ENCODE results near the gene CLEC18A.
"Not testable (repeated sequence)": the region's sequence is repeated elsewhere in the genome, so short reads cannot be mapped to it uniquely, and the experiment has no call there.

The CLEC18A gene

DNA sequence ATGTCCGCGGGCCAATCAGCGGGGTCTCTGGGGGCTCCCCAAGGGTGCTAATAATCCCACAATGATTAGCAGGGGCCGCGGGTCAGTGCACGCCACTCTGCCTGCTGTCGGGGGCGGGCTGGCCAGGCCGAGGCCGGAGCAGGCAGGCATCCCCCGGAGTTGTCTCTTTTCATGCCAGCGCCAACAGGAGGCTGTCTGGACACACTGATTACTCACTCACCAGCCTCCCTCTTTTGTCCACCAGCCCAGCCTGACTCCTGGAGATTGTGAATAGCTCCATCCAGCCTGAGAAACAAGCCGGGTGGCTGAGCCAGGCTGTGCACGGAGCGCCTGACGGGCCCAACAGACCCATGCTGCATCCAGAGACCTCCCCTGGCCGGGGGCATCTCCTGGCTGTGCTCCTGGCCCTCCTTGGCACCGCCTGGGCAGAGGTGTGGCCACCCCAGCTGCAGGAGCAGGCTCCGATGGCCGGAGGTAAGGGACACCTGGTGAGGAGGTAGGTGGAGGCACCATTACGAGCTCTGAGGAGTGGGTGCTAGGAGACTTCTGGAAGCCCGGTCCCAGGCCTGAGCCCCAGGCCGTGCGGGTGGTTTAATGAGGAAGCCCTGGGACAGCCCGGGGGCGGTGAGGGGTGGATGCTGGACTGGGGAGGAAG lies at the start of gene CLEC18A:
Gene CLEC18A (plus strand): TSS at position 318 of the 655 bp plus-strand sequence. CDS start 33 bp downstream, at position 351.
- H3K36me3 ChIP-seq (replicated peaks); in situ Hi-C loops (cut with HindIII; ENCODE audit: low pct_ligation_motif_present, low sequenced_read_pairs); H3K27ac ChIP-seq; DNase-seq; H3K27me3 ChIP-seq (replicated peaks); H3K4me3 ChIP-seq (ENCODE audit: low read depth, low read length): not testable (repeated sequence)

GRCh38 chr16:69903865-69904415 lies 47.2 kb upstream of the CLEC18A start:
- Histone ChIP-seq H3K27ac (no peak overlapping the region), H3K36me3 (replicated peaks) (peaks cover 1% of the 10 kb centered on the region), H3K4me3 (ENCODE audit: low read depth, low read length) (no peak overlapping the region), H3K27me3 (replicated peaks) (no peaks in the 10 kb centered on the region)
- TF ChIP-seq, protein P1, sequence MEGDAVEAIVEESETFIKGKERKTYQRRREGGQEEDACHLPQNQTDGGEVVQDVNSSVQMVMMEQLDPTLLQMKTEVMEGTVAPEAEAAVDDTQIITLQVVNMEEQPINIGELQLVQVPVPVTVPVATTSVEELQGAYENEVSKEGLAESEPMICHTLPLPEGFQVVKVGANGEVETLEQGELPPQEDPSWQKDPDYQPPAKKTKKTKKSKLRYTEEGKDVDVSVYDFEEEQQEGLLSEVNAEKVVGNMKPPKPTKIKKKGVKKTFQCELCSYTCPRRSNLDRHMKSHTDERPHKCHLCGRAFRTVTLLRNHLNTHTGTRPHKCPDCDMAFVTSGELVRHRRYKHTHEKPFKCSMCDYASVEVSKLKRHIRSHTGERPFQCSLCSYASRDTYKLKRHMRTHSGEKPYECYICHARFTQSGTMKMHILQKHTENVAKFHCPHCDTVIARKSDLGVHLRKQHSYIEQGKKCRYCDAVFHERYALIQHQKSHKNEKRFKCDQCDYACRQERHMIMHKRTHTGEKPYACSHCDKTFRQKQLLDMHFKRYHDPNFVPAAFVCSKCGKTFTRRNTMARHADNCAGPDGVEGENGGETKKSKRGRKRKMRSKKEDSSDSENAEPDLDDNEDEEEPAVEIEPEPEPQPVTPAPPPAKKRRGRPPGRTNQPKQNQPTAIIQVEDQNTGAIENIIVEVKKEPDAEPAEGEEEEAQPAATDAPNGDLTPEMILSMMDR (IDR thresholded peaks at IDR 0.05; ENCODE audit: low read depth, low read length, missing control alignments): no peak
- in situ Hi-C loops (cut with HindIII; ENCODE audit: low pct_ligation_motif_present, low sequenced_read_pairs): no loop called here
- no peak for DNase-seq

DNA sequence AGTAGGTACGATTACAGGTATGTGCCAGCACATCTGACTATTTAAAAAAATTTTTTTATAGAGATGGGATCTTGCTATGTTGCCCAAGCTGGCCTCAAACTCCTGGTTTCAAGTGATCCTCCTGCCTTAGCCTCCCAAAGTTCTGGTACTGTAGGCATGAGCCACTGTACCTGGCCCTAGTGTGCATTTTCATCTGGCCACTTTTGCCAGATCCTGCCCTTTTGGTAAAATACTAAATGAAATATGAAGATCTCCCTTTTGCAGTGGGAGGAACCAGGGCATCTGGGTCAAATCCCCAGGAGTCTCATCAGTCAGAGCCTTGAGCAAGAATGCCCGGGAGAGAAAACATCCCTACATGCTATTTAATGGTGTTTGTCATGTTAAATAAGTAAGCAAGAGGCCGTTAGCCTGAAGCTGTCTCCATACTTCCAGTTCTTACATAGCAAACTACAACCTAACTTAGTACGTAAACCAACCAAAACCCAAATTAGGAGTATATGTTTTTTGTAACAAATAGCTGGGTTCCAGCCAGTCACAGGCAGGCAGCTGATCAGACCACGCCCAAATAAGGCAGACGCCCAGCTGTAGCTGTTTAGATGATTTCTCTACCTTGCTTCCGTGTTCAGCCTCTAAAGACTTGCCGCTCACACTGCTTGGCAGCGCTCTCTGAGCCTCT lies 46.5 kb upstream of the CLEC18A start:
- TF ChIP-seq, protein P1 (IDR thresholded peaks at IDR 0.05; ENCODE audit: low read depth, low read length, missing control alignments): no peak
- no peak for DNase-seq
- in situ Hi-C loops (cut with HindIII; ENCODE audit: low pct_ligation_motif_present, low sequenced_read_pairs): no loop called here
- Histone ChIP-seq H3K27me3 (replicated peaks) (no peaks in the 10 kb centered on the region), H3K36me3 (replicated peaks) (peaks cover 2% of the 10 kb centered on the region), H3K27ac (no peak overlapping the region), H3K4me3 (ENCODE audit: low read depth, low read length) (no peak overlapping the region)

GRCh38 chr16:69905171-69905555 lies 46.0 kb upstream of the CLEC18A start:
- Histone ChIP-seq H3K27me3 (replicated peaks) (no peaks in the 10 kb centered on the region), H3K36me3 (replicated peaks) (peaks cover 2% of the 10 kb centered on the region), H3K27ac (no peak overlapping the region), H3K4me3 (ENCODE audit: low read depth, low read length) (no peak overlapping the region)
- TF ChIP-seq, protein P1 (IDR thresholded peaks at IDR 0.05; ENCODE audit: low read depth, low read length, missing control alignments): no peak
- DNase-seq: no peak
- in situ Hi-C loops (cut with HindIII; ENCODE audit: low pct_ligation_motif_present, low sequenced_read_pairs): no loop called here

DNA sequence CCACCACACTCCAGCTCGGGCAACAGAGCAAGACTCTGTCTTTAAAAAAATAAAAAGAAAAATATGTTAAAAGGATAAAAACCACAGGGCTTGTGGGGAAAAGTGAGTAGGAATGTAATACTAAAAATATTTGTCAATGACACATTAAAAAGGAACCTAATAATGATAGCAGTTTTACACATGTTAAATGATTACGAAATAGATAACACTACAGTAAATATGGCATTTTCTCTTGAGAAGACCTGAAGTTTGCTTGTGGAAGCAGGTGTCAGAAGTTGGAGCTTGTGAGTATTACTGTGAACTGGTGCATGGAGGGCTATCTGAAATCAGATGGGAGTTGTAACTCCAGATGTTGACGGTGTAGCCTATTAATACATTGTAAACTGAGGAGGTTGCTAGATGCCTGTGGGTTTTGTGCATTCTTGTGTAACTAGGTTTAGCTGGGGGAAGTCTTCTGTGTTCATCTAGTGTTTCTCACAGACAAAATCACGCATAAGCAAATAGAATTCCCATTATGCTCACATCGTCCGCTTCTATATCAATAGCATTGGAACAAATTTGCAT lies 44.2 kb upstream of the CLEC18A start:
- H3K27ac ChIP-seq: peak overlapping the region; percentile 12
- in situ Hi-C loops (cut with HindIII; ENCODE audit: low pct_ligation_motif_present, low sequenced_read_pairs): no loop called here
- H3K36me3 ChIP-seq (replicated peaks): peaks cover 2% of the 10 kb centered on the region
- H3K27me3 ChIP-seq (replicated peaks): no peaks in the 10 kb centered on the region
- DNase-seq: peak; percentile 78
- H3K4me3 ChIP-seq (ENCODE audit: low read depth, low read length): no peak overlapping the region
- TF ChIP-seq, protein P1 (IDR thresholded peaks at IDR 0.05; ENCODE audit: low read depth, low read length, missing control alignments): no peak

DNA sequence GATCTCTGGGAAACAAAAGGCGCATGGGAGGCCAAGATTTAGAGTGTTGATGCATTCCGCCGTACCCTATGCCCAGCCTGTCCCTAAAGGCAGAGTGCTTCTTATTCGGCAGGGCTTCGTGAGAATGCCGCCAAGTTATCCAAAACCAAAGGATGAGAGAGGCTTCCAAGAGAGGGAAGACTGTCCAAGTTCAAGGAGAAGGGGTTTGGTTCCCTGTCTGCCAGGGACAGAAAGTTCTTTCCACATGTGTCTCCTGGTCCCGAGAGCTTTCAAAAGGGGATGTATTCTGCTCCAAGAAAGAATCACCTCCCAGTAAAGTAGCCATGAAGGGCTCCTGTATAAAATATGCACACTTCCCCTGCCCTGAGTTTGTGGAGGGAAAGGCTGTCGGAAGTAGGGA lies 42.1 kb upstream of the CLEC18A start:
- Histone ChIP-seq H3K27ac (no peak overlapping the region), H3K4me3 (ENCODE audit: low read depth, low read length) (no peak overlapping the region), H3K27me3 (replicated peaks) (no peaks in the 10 kb centered on the region), H3K36me3 (replicated peaks) (peaks cover 2% of the 10 kb centered on the region)
- in situ Hi-C loops (cut with HindIII; ENCODE audit: low pct_ligation_motif_present, low sequenced_read_pairs): no loop called here
- TF ChIP-seq, protein P1 (IDR thresholded peaks at IDR 0.05; ENCODE audit: low read depth, low read length, missing control alignments): no peak
- no peak for DNase-seq
